B cell (primary cell): ENCODE measurements around the gene SMU1. TPM values are rescaled to one million over a fixed set of nuclear protein-coding genes. Genes with fewer than 3 reads are reported as not detected.

Experiments used
- ATAC-seq: fragments of 200-7000 bp; cut with Tn5 transposase; one replicate; pipeline ENCODE4 v1.10.0; 2021; ENCODE audit warnings: low read depth, mild to moderate bottlenecking, moderate number of reproducible peaks, moderate library complexity
- CTCF ChIA-PET: fragments of 350-600 bp; sonication (Branson Sonifier 250); formaldehyde crosslinking; loops from one replicate; lab custom pipeline; 2021; ENCODE audit warnings: antibody characterized with exemption, inconsistent platforms; lab: Charles Lee
- POLR2A ChIA-PET: fragments of 350-600 bp; sonication (Branson Sonifier 250); formaldehyde crosslinking; loops from one replicate; lab custom pipeline; 2021; ENCODE audit warnings: antibody characterized with exemption; lab: Charles Lee
- DNase-seq: peaks from one replicate; pipeline ENCODE4 v3.0.0; 2013
- H2AFZ ChIP-seq: 2 replicates; pipeline ENCODE4 v1.6.1; 2012; ENCODE audit warnings: mild to moderate bottlenecking, low read depth, low read length; ENCODE audit not compliant: insufficient read depth, poor library complexity, severe bottlenecking
- H3K27ac ChIP-seq, 2 donors: 1 replicate in 1 of 2; 2 replicates in 1 of 2; pipeline ENCODE4 v1.5.1; 2012 to 2013; ENCODE audit warnings: low read length in 2 of 2, mild to moderate bottlenecking in 2 of 2, moderate library complexity in 1 of 2
- H3K27me3 ChIP-seq, 4 experiments: fragments of 200-600 bp in 1 of 4; sonication (generic) in 1 of 4; replicated peaks in 1 of 4; 1 replicate in 2 of 4; 2 replicates in 2 of 4; pipeline versions ENCODE4 v1.6.1 to v1.7.0; 2013 to 2016; ENCODE audit warnings: low read length in 3 of 4, mild to moderate bottlenecking in 2 of 4, mixed read lengths in 1 of 4, moderate library complexity in 1 of 4; ENCODE audit not compliant: insufficient read depth in 4 of 4, control insufficient read depth in 3 of 4; ENCODE audit errors: control extremely low read depth in 1 of 4
- H3K36me3 ChIP-seq, 2 experiments: replicated peaks in 1 of 2; 1 replicate in 1 of 2; 2 replicates in 1 of 2; pipeline versions ENCODE4 v1.6.1 to v1.7.1; 2013; ENCODE audit warnings: low read length in 1 of 2; ENCODE audit not compliant: insufficient read depth in 2 of 2, control insufficient read depth in 1 of 2; ENCODE audit errors: control extremely low read depth in 1 of 2, extremely low read depth in 1 of 2
- H3K4me1 ChIP-seq, 2 donors: fragments of 200-600 bp in 1 of 2; sonication (generic) in 1 of 2; 1 replicate in 1 of 2; 2 replicates in 1 of 2; pipeline versions ENCODE4 v1.5.1 to v1.6.1; 2013 to 2017; ENCODE audit warnings: low read length in 2 of 2; ENCODE audit not compliant: control insufficient read depth in 2 of 2, insufficient read depth in 2 of 2
- H3K4me2 ChIP-seq: replicated peaks from 2 replicates; pipeline ENCODE3; 2012; ENCODE audit warnings: mild to moderate bottlenecking, low read depth, low read length; ENCODE audit not compliant: poor library complexity, severe bottlenecking
- H3K4me3 ChIP-seq, 5 experiments: fragments of 200-600 bp in 1 of 5; sonication (generic) in 1 of 5; 1 replicate in 3 of 5; 2 replicates in 2 of 5; pipeline versions ENCODE4 v1.5.1 to v1.7.0; 2011 to 2016; ENCODE audit warnings: low read length in 4 of 5, mild to moderate bottlenecking in 4 of 5, low read depth in 2 of 5, control low read depth in 1 of 5, moderate library complexity in 1 of 5; ENCODE audit not compliant: insufficient read depth in 1 of 5; ENCODE audit errors: control extremely low read depth in 1 of 5, extremely low read depth in 1 of 5
- H3K79me2 ChIP-seq: fragments of 200-600 bp; sonication (generic); one replicate; pipeline ENCODE4 v1.6.0; 2016; ENCODE audit warnings: low read length; ENCODE audit not compliant: control insufficient read depth, insufficient read depth
- H3K9ac ChIP-seq: fragments of 200-600 bp; sonication (generic); 2 replicates; pipeline ENCODE4 v1.6.1; 2017; ENCODE audit warnings: mild to moderate bottlenecking, low read length, moderate library complexity
- H3K9me3 ChIP-seq, 3 donors: one replicate each; pipeline versions ENCODE4 v1.6.1 to v1.7.1; 2013; ENCODE audit warnings: low read length in 2 of 3; ENCODE audit not compliant: control insufficient read depth in 2 of 3, insufficient read depth in 1 of 3; ENCODE audit errors: control extremely low read depth in 1 of 3
- H4K20me1 ChIP-seq: 2 replicates; pipeline ENCODE4 v1.6.0; 2012; ENCODE audit warnings: mild to moderate bottlenecking, low read length; ENCODE audit not compliant: insufficient read depth, control insufficient read depth, poor library complexity, severe bottlenecking
- H3K27ac Mint-ChIP-seq: one replicate; pipeline ENCODE4 v1.8.0; 2021; ENCODE audit warnings: mixed read lengths
- H3K27me3 Mint-ChIP-seq: one replicate; pipeline ENCODE4 v1.8.0; 2021; ENCODE audit warnings: mixed read lengths
- H3K4me1 Mint-ChIP-seq: one replicate; pipeline ENCODE4 v1.8.0; 2021; ENCODE audit warnings: mixed read lengths
- H3K4me3 Mint-ChIP-seq: one replicate; pipeline ENCODE4 v1.8.0; 2021; ENCODE audit warnings: mixed read lengths
- H3K9me3 Mint-ChIP-seq: one replicate; pipeline ENCODE4 v1.8.0; 2022; ENCODE audit warnings: mixed read lengths; ENCODE audit not compliant: insufficient read depth
- EZH2 ChIP-seq: IDR thresholded peaks from 2 replicates; pipeline ENCODE4 v1.6.1; 2012; ENCODE audit warnings: borderline replicate concordance, low read depth, mild to moderate bottlenecking, moderate library complexity, low read length; ENCODE audit not compliant: insufficient read depth, poor library complexity, severe bottlenecking
- WGBS: methylation state at CpG from one replicate; pipeline ENCODE4 v1.1.5; 2013; ENCODE audit warnings: missing lambda C conversion rate; ENCODE audit not compliant: insufficient coverage; 5-methylcytosine and 5-hydroxymethylcytosine counted together
- intact Hi-C: fragments of 100-400 bp; cut with micrococcal nuclease; formaldehyde crosslinking; loops from one replicate; pipeline ENCODE4 v1.10.0; 2022
- polyA plus RNA-seq: library from polyadenylated mRNA; depleted of rRNA; stranded (reverse); fragments of >200 nt; gene quantifications from 2 replicates; pipeline ENCODE4 v1.2.3, GENCODE V29; 2012
- total RNA-seq, 2 donors: library from RNA; stranded (reverse); fragments of 120-200 nt in 1 of 2; gene quantifications; 1 replicate in 1 of 2; 2 replicates in 1 of 2; pipeline versions ENCODE4 v1.2.3 to v1.2.4, GENCODE V29; 2013 to 2022
- TF ChIP-seq, protein P1 (sequence below): fragments of 200-600 bp; IDR thresholded peaks from one replicate; pipeline ENCODE4 v1.8.0; 2022; ENCODE audit warnings: antibody characterized with exemption, mild to moderate bottlenecking

The SMU1 gene
- total and polyA plus RNA-seq, 2 donors (not counting 1 experiment from before 2014, with no cell fraction given): 6.2 to 26.3 TPM

- WGBS: 97% methylated on average over 5 of the region's 8 CpGs
- H3K4me1 ChIP-seq: peaks cover 4 to 14% of the 10 kb centered on the region in 2 donors
- intact Hi-C loops: no loop called here
- ChIA-PET POLR2A (no interaction called here), CTCF (interaction anchor here (1.5 kb wide), 1 partner anchor 184 kb away, joined by 3 read pairs; no protein-coding TSS in a partner anchor)
- no peak for ATAC-seq
- H3K27ac ChIP-seq: no peak overlapping the region
- H3K27ac Mint-ChIP-seq: no peak overlapping the region
- no peak overlapping the region for H3K9ac ChIP-seq
- no peak for TF ChIP-seq EZH2
- TF ChIP-seq, protein P1, sequence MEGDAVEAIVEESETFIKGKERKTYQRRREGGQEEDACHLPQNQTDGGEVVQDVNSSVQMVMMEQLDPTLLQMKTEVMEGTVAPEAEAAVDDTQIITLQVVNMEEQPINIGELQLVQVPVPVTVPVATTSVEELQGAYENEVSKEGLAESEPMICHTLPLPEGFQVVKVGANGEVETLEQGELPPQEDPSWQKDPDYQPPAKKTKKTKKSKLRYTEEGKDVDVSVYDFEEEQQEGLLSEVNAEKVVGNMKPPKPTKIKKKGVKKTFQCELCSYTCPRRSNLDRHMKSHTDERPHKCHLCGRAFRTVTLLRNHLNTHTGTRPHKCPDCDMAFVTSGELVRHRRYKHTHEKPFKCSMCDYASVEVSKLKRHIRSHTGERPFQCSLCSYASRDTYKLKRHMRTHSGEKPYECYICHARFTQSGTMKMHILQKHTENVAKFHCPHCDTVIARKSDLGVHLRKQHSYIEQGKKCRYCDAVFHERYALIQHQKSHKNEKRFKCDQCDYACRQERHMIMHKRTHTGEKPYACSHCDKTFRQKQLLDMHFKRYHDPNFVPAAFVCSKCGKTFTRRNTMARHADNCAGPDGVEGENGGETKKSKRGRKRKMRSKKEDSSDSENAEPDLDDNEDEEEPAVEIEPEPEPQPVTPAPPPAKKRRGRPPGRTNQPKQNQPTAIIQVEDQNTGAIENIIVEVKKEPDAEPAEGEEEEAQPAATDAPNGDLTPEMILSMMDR: no peak
- no peak overlapping the region for H3K4me3 Mint-ChIP-seq
- H4K20me1 ChIP-seq: peaks cover 3% of the 10 kb centered on the region
- no peaks in the 10 kb centered on the region for H3K27me3 ChIP-seq
- no peaks in the 10 kb centered on the region for H3K27me3 Mint-ChIP-seq
- no peak overlapping the region for H3K4me3 ChIP-seq
- no peak overlapping the region for H2AFZ ChIP-seq
- H3K4me1 Mint-ChIP-seq: peaks cover 18% of the 10 kb centered on the region
- H3K36me3 ChIP-seq: peaks cover 3 to 34% of the 10 kb centered on the region in 2 experiments
- no peak overlapping the region for H3K4me2 ChIP-seq
- no peaks in the 10 kb centered on the region for H3K9me3 ChIP-seq
- DNase-seq: no peak
- no peaks in the 10 kb centered on the region for H3K79me2 ChIP-seq
- H3K9me3 Mint-ChIP-seq: no peaks in the 10 kb centered on the region
These were observed 34.0 kb downstream of the SMU1 start for GRCh38 chr9:33042473-33042872.

DNA sequence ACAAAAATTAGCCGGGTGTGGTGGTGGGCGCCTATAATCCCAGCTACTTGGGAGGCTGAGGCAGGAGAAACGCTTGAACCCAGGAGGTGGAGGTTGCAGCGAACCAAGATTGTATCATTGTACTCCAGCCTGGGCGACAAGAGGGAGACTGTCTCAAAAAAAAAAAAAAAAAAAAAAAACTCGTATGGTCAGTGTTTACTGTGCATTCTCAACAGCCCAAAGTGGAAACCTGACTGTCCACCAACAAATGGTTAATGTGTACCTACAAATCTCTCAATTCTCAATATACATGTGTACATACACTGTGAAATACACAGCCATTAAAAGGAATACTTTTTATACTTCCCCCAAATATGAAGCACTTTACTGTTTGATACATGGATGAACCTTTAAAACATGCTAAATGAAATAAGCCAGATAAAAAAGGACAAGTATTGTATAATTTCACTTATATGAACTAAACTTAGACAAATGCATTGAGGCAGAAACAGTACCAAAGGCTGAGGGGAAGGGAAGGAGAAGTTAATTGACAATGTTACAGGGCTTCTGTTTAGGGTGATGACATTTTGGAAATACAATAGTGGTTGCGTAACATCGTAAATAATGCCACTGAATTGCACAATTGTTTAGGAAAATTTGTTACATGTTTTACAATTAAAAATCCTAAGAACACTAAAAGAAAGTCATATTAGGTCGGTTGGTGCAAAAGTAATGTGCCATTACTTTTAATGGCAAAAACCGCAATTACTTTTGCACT, 34.9 kb downstream of the SMU1 start:
- Mint-ChIP-seq H3K4me1 (peaks cover 18% of the 10 kb centered on the region), H3K9me3 (no peaks in the 10 kb centered on the region), H3K4me3 (no peak overlapping the region), H3K27me3 (no peaks in the 10 kb centered on the region), H3K27ac (no peak overlapping the region)
- peaks cover 10% of the 10 kb centered on the region for H4K20me1 ChIP-seq
- no peaks in the 10 kb centered on the region for H3K79me2 ChIP-seq
- H3K27me3 ChIP-seq: no peaks in the 10 kb centered on the region
- H3K36me3 ChIP-seq: peaks cover 0 to 36% of the 10 kb centered on the region in 2 experiments
- 100% methylated on average over 5 of the region's 10 CpGs for WGBS
- H3K4me3 ChIP-seq: no peak overlapping the region
- ATAC-seq (no peak), DNase-seq (no peak)
- no peaks in the 10 kb centered on the region for H3K9me3 ChIP-seq
- no peak overlapping the region for H3K27ac ChIP-seq
- TF ChIP-seq, protein P1: no peak
- no peak for TF ChIP-seq EZH2
- ChIA-PET POLR2A (no interaction called here), CTCF (no interaction called here)
- H3K4me2 ChIP-seq: no peak overlapping the region
- no peak overlapping the region for H3K9ac ChIP-seq
- H3K4me1 ChIP-seq: peaks cover 4 to 14% of the 10 kb centered on the region in 2 donors
- no peak overlapping the region for H2AFZ ChIP-seq
- intact Hi-C loops: no loop called here
